Esophagus squamous epithelium (tissue), 5 donors: Measurements from ENCODE around the gene TM4SF5. TPM values are rescaled to one million over a fixed set of nuclear protein-coding genes. Genes with fewer than 3 reads are reported as not detected.

Experiments used
- DNase-seq: peaks from one replicate; lab custom pipeline; 2025; lab: John Stamatoyannopoulos, UW
- H3K27ac ChIP-seq, 4 donors: fragments of 200-600 bp; sonication (generic); one replicate each; pipeline ENCODE4 v1.5.1; 2016 to 2019; ENCODE audit warnings: mild to moderate bottlenecking in 1 of 4
- H3K27me3 ChIP-seq, 4 donors: fragments of 200-600 bp; sonication (generic); 1 replicate in 3 of 4; 2 replicates in 1 of 4; pipeline versions ENCODE4 v1.5.1 to v1.6.0; 2017 to 2021; ENCODE audit warnings: antibody characterized with exemption in 1 of 4
- H3K36me3 ChIP-seq, 3 donors: fragments of 200-600 bp; sonication (generic); one replicate each; pipeline ENCODE4 v1.5.1; 2016 to 2019
- H3K4me1 ChIP-seq, 3 donors: fragments of 200-600 bp; sonication (generic); one replicate each; pipeline ENCODE4 v1.5.1; 2017 to 2019
- H3K4me3 ChIP-seq, 4 donors: fragments of 200-600 bp; sonication (generic); 1 replicate in 3 of 4; 2 replicates in 1 of 4; pipeline ENCODE4 v1.5.1; 2016 to 2019; ENCODE audit warnings: mild to moderate bottlenecking in 2 of 4, moderate library complexity in 1 of 4
- H3K9me3 ChIP-seq, 3 donors: fragments of 200-600 bp; sonication (generic); one replicate each; pipeline ENCODE4 v1.5.1; 2016 to 2019
- POLR2A ChIP-seq, 4 donors: fragments of 450-650 bp; IDR thresholded peaks; one replicate each; pipeline ENCODE4 v1.6.1; 2017; ENCODE audit warnings: antibody characterized with exemption in 4 of 4, mild to moderate bottlenecking in 4 of 4, moderate library complexity in 3 of 4
- WGBS, 2 donors: methylation state at CpG; one replicate each; pipeline ENCODE4 v1.1.5; 2018; 5-methylcytosine and 5-hydroxymethylcytosine counted together
- intact Hi-C: fragments of 100-400 bp; cut with DNase I; formaldehyde crosslinking; loops from one replicate; pipeline ENCODE4 v1.15.0; 2022
- total RNA-seq, 4 donors: library from RNA; depleted of rRNA; stranded (reverse); fragments of >200 nt; gene quantifications; one replicate each; pipeline ENCODE4 v1.1.0, GENCODE V29; 2016
- TF ChIP-seq, protein P1 (sequence below), 6 experiments: fragments of 450-650 bp in 4 of 6; fragments of 200-600 bp in 2 of 6; sonication (generic) in 2 of 6; IDR thresholded peaks; one replicate each; pipeline ENCODE4 v1.5.1; 2016 to 2019; ENCODE audit warnings: antibody characterized with exemption in 6 of 6, mild to moderate bottlenecking in 4 of 6, moderate library complexity in 4 of 6
- donor health status: DM: yes; HTN: yes; CAD: no.

Gene TM4SF5
- total RNA-seq, 4 donors from 2014 or later, result not detected

DNA sequence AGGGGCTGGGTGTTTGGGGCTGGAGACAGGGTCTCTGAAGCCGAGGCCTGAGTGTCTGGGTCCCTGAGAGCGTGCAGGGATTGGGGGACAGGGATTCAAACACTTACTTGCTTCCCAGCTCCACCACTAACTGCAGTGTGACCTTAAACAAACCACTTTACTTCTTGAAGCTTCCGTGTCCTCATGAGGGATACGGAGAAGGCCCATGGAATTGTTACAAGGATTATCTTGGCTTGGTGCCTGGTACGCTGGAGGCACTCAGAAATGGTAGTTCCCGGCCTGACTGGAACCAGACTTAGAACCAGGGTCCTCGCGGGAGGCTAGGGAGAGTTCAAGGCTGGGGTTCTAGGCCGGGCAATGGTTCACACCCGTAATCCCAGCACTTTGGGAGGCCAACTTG lies 29.1 kb upstream of the TM4SF5 start:
- Histone ChIP-seq H3K36me3 (no peaks in the 10 kb centered on the region), H3K9me3 (no peaks in the 10 kb centered on the region), H3K27me3 (peaks cover 0 to 27% (median 0%) of the 10 kb centered on the region in 4 donors), H3K27ac (no peak overlapping the region), H3K4me1 (peaks cover 6 to 36% (median 9%) of the 10 kb centered on the region in 3 donors), H3K4me3 (no peak overlapping the region)
- 71 to 80% methylated on average over 6 to 10 of the region's 10 CpGs for WGBS, 2 donors
- intact Hi-C loops, result no loop called here
- TF ChIP-seq, protein P1, sequence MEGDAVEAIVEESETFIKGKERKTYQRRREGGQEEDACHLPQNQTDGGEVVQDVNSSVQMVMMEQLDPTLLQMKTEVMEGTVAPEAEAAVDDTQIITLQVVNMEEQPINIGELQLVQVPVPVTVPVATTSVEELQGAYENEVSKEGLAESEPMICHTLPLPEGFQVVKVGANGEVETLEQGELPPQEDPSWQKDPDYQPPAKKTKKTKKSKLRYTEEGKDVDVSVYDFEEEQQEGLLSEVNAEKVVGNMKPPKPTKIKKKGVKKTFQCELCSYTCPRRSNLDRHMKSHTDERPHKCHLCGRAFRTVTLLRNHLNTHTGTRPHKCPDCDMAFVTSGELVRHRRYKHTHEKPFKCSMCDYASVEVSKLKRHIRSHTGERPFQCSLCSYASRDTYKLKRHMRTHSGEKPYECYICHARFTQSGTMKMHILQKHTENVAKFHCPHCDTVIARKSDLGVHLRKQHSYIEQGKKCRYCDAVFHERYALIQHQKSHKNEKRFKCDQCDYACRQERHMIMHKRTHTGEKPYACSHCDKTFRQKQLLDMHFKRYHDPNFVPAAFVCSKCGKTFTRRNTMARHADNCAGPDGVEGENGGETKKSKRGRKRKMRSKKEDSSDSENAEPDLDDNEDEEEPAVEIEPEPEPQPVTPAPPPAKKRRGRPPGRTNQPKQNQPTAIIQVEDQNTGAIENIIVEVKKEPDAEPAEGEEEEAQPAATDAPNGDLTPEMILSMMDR (IDR thresholded peaks at IDR 0.05), result no peak
- no peak for TF ChIP-seq POLR2A (IDR thresholded peaks at IDR 0.05)
- DNase-seq, result no peak

DNA sequence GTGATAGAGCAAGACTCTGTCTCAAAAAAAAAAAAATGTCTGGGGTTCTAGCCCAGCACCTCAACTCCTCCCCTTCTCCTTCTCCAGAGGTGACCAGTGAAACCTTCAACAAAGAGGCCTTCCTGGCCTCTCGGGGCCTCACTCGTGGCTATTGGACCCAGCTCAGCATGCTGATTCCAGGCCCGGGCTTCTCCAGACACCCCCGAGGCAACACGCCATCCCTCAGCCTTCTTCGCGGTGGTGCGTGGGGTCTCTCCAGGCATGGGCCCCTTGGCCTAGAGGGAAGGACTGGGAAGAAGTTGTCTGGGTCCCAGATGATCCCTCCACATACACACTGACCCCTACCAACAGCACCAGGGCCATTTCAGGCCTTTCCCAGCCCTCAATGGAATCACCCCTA lies 28.5 kb upstream of the TM4SF5 start:
- H3K4me3 ChIP-seq, result no peak overlapping the region
- H3K36me3 ChIP-seq, result no peaks in the 10 kb centered on the region
- peaks cover 5 to 35% (median 8%) of the 10 kb centered on the region in 3 donors for H3K4me1 ChIP-seq
- no peak for DNase-seq
- TF ChIP-seq POLR2A (IDR thresholded peaks at IDR 0.05), result no peak
- TF ChIP-seq, protein P1 (IDR thresholded peaks at IDR 0.05), result no peak
- intact Hi-C loops, result no loop called here
- peaks cover 0 to 30% (median 0%) of the 10 kb centered on the region in 4 donors for H3K27me3 ChIP-seq
- no peak overlapping the region for H3K27ac ChIP-seq
- H3K9me3 ChIP-seq, result no peaks in the 10 kb centered on the region
- 96% methylated on average over 3 to 5 of the region's 8 CpGs for WGBS, 2 donors

DNA sequence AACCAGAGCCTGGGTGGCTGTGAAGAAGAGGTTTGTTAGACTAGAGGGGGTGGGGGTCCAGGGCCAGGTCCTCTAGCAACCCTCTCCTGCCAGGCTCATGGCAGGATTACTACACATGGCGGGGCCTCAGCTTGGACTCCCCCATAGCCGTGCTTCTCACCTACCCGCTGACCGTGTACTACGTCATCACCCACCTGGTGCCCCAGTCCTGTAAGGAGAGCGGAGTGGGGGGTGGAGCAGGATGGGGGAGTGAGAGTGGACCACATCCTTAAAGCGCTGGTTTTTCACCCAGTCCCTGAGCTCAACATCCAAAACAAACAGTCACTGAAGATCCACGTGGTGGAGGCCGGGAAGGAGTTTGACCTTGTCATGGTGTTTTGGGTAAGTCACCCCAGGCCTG lies 27.8 kb upstream of the TM4SF5 start:
- peaks cover 0 to 33% (median 1%) of the 10 kb centered on the region in 3 donors for H3K4me1 ChIP-seq
- no peaks in the 10 kb centered on the region for H3K36me3 ChIP-seq
- peaks cover 0 to 36% (median 0%) of the 10 kb centered on the region in 4 donors for H3K27me3 ChIP-seq
- WGBS, 2 donors, result 88 to 97% methylated on average over 7 of the region's 9 CpGs
- no peak for TF ChIP-seq POLR2A (IDR thresholded peaks at IDR 0.05)
- TF ChIP-seq, protein P1 (IDR thresholded peaks at IDR 0.05), result no peak
- H3K4me3 ChIP-seq, result no peak overlapping the region
- H3K27ac ChIP-seq, result no peak overlapping the region
- intact Hi-C loops, result no loop called here
- no peaks in the 10 kb centered on the region for H3K9me3 ChIP-seq
- DNase-seq, result no peak

DNA sequence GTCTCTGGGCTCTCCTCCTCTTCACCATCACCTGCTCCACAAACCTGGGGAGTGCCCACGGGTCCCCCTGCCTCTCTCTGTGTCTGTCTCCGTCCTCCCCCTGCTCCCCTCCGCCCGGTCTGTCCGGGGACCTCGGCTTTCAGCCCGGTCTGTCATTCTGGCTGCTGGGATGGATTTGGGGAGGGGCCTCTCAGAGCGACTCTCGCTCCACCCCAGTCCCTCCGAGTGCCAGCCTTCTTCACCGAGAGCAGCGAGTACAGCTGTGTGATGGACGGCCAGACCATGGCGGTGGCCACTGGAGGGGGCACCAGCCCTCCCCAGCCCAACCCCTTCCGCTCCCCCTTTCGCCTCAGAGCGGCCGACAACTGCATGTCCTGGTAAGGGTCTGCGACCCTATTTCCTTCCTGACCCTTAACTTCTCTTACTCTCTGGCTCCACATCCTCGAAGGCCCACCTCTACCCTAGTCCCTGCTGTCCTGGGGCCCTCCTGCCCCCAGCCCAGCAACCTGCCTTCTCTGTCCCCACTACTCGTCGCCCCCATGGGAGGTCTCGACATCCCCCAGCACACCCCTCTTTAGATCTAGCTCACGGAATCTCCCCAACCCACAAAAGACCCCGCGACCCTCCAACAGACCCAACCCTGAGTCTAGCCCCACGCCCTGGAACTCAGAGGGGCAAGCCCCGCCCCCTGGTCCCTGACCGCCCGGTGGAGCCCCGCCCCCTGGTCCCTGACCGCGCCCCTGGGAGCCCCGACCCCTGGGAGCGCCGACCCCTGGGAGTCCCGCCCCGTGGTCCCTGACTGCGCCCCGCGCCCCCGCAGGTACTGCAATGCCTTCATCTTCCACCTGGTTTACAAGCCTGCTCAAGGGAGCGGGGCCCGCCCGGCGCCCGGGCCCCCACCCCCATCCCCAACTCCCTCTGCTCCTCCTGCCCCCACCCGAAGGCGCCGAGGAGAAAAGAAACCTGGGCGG lies 26.4 kb upstream of the TM4SF5 start:
- no peak overlapping the region for H3K27ac ChIP-seq
- peaks cover 0 to 44% (median 0%) of the 10 kb centered on the region in 4 donors for H3K27me3 ChIP-seq
- H3K4me1 ChIP-seq, result peaks cover 0 to 24% (median 0%) of the 10 kb centered on the region in 3 donors
- intact Hi-C loops, result no loop called here
- peak overlapping the region in 1 of 4 donors; percentile 5 for H3K4me3 ChIP-seq
- DNase-seq, result no peak
- TF ChIP-seq POLR2A (IDR thresholded peaks at IDR 0.05), result no peak
- TF ChIP-seq, protein P1 (IDR thresholded peaks at IDR 0.05), result no peak
- no peaks in the 10 kb centered on the region for H3K9me3 ChIP-seq
- 23 to 49% methylated on average over 15 to 20 of the region's 51 CpGs for WGBS, 2 donors
- no peaks in the 10 kb centered on the region for H3K36me3 ChIP-seq

GRCh38 chr17:4747847-4748246 lies 23.8 kb upstream of the TM4SF5 start:
- 28 to 37% methylated on average over 5 of the region's 5 CpGs for WGBS, 2 donors
- Histone ChIP-seq H3K36me3 (no peaks in the 10 kb centered on the region), H3K27ac (peak overlapping the region in 2 of 4 donors; percentile 18 to 20), H3K9me3 (no peaks in the 10 kb centered on the region), H3K4me3 (no peak overlapping the region), H3K4me1 (peaks cover 0 to 24% (median 0%) of the 10 kb centered on the region in 3 donors), H3K27me3 (peaks cover 0 to 66% (median 0%) of the 10 kb centered on the region in 4 donors)
- peak in 1 of 4 donors; percentile 20 for TF ChIP-seq POLR2A (IDR thresholded peaks at IDR 0.05)
- TF ChIP-seq, protein P1 (IDR thresholded peaks at IDR 0.05), result no peak
- intact Hi-C loops, result no loop called here
- no peak for DNase-seq
